H1 (cell line): ENCODE results near the gene SPIB. TPM values are rescaled to one million over a fixed set of nuclear protein-coding genes. Genes with fewer than 3 reads are reported as not detected.

Experiments
- CHD7 ChIP-seq: fragments of 300-600 bp; sonication (generic); IDR thresholded peaks from 2 replicates; pipeline ENCODE4 v1.7.1; 2012; ENCODE audit warnings: low read length, moderate library complexity, mild to moderate bottlenecking, inconsistent platforms; ENCODE audit not compliant: insufficient replicate concordance
- TBP ChIP-seq: IDR thresholded peaks from 2 replicates; pipeline ENCODE4 v1.6.1; 2011; ENCODE audit warnings: low read depth, low read length, improper control_type of control experiment
- polyA plus RNA-seq, 7 experiments: library from polyadenylated mRNA; depleted of rRNA in 3 of 7; stranded (reverse) in 5 of 7; unstranded in 2 of 7; fragments of >200 nt in 5 of 7; fragments of 200-250 nt in 2 of 7; gene quantifications; 1 replicate in 5 of 7; 2 replicates in 1 of 7; 4 replicates in 1 of 7; pipeline versions ENCODE4 v1.2.1 to v1.2.3, GENCODE V29; 2011 to 2013; ENCODE audit warnings: missing spikeins in 2 of 7, mixed read lengths in 2 of 7
- total RNA-seq: library from RNA; stranded (reverse); fragmentation: NEBNext Ultra II Directional; extraction: Animal tissue kit (Norgen Biotek cat#: 25700); gene quantifications from 2 replicates; pipeline ENCODE4 v1.2.1, GENCODE V29; 2021

SPIB gene
- total and polyA plus RNA-seq, 2 of the 8 experiments (the other 6 are each of a cell fraction or from before 2014, with no cell fraction given): 11.1 to 17.4 TPM

GRCh38 chr19:50430888-50431342, 12.2 kb downstream of the SPIB start (continued):
- TF ChIP-seq CHD7 (no peak), TBP (no peak)
